ENCODE data around the gene DEPDC5. TPM values are rescaled to one million over a fixed set of nuclear protein-coding genes. Genes with fewer than 3 reads are reported as not detected.
A peak's percentile ranks its signal among the peaks of the same experiment; 100 is the strongest.

The DEPDC5 gene
- total and polyA plus RNA-seq, 10 of the 15 experiments (the other 5 are each of a cell fraction or from before 2014, with no cell fraction given), result 3.0 to 38.9 (median 22.8) TPM

GRCh38 chr22:31943978-31944699 lies 190.3 kb downstream of the DEPDC5 start, which contains the start of gene YWHAH:
YWHAH (plus strand) TSS chr22:31944535; CDS start chr22:31944734, 199 bp downstream.
- WGBS (ENCODE audit: insufficient coverage, insufficient replicate concordance, low lambda C conversion rate, missing lambda C conversion rate), result 2% methylated on average over 58 of the region's 86 CpGs
- ChIA-PET SMC1A (ENCODE audit: uncharacterized antibody, unreplicated experiment) (interaction anchor here (1.6 to 10.0 kb wide), 2 partner anchors 25 to 279 kb away, joined by 3 to 99 read pairs; partner anchors contain the start of gene PISD), CTCF (interaction anchor here (1.2 to 7.1 kb wide), 2 partner anchors 279 to 283 kb away, joined by 3 to 140 read pairs; partner anchors contain the start of gene PISD), RAD21 (ENCODE audit: unreplicated experiment) (no interaction called here), POLR2A (no interaction called here)
- DNase-seq (ENCODE audit: low read depth, low spot score) (peak; percentile 62), FAIRE-seq (no peak), ATAC-seq (peak; percentile 82)
- in situ Hi-C loops (cut with MboI) (no loop called here), intact Hi-C loops (cut with micrococcal nuclease; ENCODE audit: unreplicated experiment) (loop anchor here (1.0 to 2.0 kb wide), 2 partner anchors 27 to 189 kb away; partner anchors contain the start of gene DEPDC5)
- peaks cover 43% of the 10 kb centered on the region for H3K79me2 ChIP-seq (ENCODE audit: control insufficient read depth, insufficient read depth, low read length)
- peaks cover 13% of the 10 kb centered on the region for H3K4me1 ChIP-seq (ENCODE audit: control insufficient read depth, insufficient read depth, low read length)
- H3K9ac ChIP-seq (ENCODE audit: control insufficient read depth, insufficient read depth, low read length), result peak within 1 kb of the TSS; percentile 91
- H3K36me3 ChIP-seq (ENCODE audit: control insufficient read depth in 2 of 2, insufficient read depth in 2 of 2, low read length in 1 of 2), result peaks cover 0 to 3% of the 10 kb centered on the region in 2 experiments; a peak in 3 of 4 replicates
- peak within 1 kb of the TSS; percentile 78 for H3K4me2 ChIP-seq (ENCODE audit: control insufficient read depth, insufficient read depth)
- no TSS peak for BruUV-seq (replicated peaks)
- 0 out of 2 replicates have a peak, but pooled peaks cover 3% of the 10 kb centered on the region for H4K20me1 ChIP-seq (ENCODE audit: control insufficient read depth, insufficient read depth)
- no peaks in the 10 kb centered on the region for H3K9me3 ChIP-seq (replicated peaks; ENCODE audit: control insufficient read depth, insufficient read depth, low read length)
- no peaks in the 10 kb centered on the region for H3K27me3 ChIP-seq (replicated peaks in 1 of 2; ENCODE audit: control insufficient read depth in 2 of 2, insufficient read depth in 2 of 2, low read length in 1 of 2)
- peak within 1 kb of the TSS; percentile 100 for H3K4me3 ChIP-seq
- peak within 1 kb of the TSS; percentile 94 for H2AFZ ChIP-seq (ENCODE audit: control insufficient read depth, low read depth, low read length)
- peak within 1 kb of the TSS; percentile 83 for H3K27ac ChIP-seq (ENCODE audit: control insufficient read depth, insufficient read depth)
- TF ChIP-seq MLLT1 (IDR thresholded peaks at IDR 0.05) (no peak), SRF (IDR thresholded peaks at IDR 0.05; ENCODE audit: low read depth in 2 of 2, low read length in 2 of 2) (no peak), TARDBP (IDR thresholded peaks at IDR 0.05; ENCODE audit: borderline replicate concordance) (no peak), KDM1A (IDR thresholded peaks at IDR 0.05; ENCODE audit: borderline replicate concordance) (no peak), BCLAF1 (IDR thresholded peaks at IDR 0.05) (no peak; the same call in 1 of the 2 replicates), MTA2 (IDR thresholded peaks at IDR 0.05; ENCODE audit: low read depth) (no peak), MEF2B (IDR thresholded peaks at IDR 0.05; ENCODE audit: partially characterized antibody, poor library complexity, severe bottlenecking) (peak; percentile 76), USF2 (IDR thresholded peaks at IDR 0.05; ENCODE audit: borderline replicate concordance, low read depth, low read length) (no peak), JUNB (IDR thresholded peaks at IDR 0.05) (no peak), BACH1 (IDR thresholded peaks at IDR 0.05; ENCODE audit: borderline replicate concordance) (peak; percentile 89), SKIL (IDR thresholded peaks at IDR 0.05; ENCODE audit: low read depth, poor library complexity, severe bottlenecking) (no peak), SUPT20H (IDR thresholded peaks at IDR 0.05; ENCODE audit: borderline replicate concordance, control insufficient read depth, low read depth, low read length) (no peak), RB1 (IDR thresholded peaks at IDR 0.05; ENCODE audit: borderline replicate concordance) (peak; percentile 72; the same call in 1 of the 2 replicates), ZNF384 (IDR thresholded peaks at IDR 0.05; ENCODE audit: borderline replicate concordance, low read depth, low read length) (no peak), NBN (IDR thresholded peaks at IDR 0.05) (peak; percentile 60), CBX5 (IDR thresholded peaks at IDR 0.05; ENCODE audit: low read depth) (no peak)
